NCI-H146 (cell line): ENCODE results near the gene DUS1L.

Experiments used
- DNase-seq: peaks from one replicate; lab custom pipeline; 2025; lab: John Stamatoyannopoulos, UW

DUS1L gene

DNA sequence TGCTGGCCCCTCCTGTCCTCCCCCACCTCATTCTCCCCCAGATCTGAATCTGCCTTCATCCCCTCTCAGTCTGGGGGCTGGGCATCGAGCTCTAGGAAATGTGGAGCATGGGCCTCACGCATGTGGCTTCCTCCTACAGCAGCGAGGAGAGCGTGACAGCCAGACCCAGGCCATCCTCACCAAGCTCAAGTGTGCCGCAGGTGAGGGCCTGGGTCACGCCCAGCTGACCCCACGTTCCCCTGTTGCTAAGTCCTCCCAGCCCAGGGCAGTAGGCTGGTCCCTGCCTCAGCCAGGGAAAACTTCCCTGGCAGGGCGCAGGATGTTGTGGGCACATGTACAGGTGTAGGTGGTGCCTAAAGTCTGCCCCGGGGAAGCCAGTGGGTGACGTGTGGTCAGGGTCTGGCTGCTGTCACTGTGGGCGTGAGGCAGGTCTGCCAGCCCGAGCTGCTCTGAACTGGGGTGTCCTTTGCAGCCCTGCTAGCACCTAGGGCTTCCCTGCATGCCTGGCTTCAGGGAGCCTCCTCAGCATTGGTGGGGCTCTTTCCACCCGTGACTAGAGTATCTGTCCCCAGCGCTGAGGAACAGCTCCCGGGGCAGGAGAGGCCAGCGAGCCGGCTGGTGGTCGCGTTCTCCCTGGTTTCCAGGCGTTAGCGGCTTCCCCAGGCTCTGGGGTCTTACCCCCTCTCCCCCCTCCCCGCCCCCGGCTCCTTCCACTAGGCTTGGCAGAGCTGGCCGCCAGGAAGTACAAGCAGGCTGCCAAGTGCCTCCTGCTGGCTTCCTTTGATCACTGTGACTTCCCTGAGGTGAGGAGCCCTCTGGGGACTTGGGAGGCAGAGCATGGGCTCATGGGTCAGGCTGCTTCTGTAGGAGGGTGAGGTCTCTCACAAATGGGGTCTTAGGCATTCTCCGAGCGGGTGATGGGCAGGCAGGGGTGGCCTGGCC is 10.3 kb downstream of the DUS1L start:
- no peak for DNase-seq

GRCh38 chr17:82054351-82055022 is 11.1 kb downstream of the DUS1L start:
- DNase-seq = no peak

GRCh38 chr17:82053556-82054263 is 11.9 kb downstream of the DUS1L start:
- DNase-seq = no peak

- no peak for DNase-seq
These were observed 12.5 kb downstream of the DUS1L start for GRCh38 chr17:82053130-82053529.

DNA sequence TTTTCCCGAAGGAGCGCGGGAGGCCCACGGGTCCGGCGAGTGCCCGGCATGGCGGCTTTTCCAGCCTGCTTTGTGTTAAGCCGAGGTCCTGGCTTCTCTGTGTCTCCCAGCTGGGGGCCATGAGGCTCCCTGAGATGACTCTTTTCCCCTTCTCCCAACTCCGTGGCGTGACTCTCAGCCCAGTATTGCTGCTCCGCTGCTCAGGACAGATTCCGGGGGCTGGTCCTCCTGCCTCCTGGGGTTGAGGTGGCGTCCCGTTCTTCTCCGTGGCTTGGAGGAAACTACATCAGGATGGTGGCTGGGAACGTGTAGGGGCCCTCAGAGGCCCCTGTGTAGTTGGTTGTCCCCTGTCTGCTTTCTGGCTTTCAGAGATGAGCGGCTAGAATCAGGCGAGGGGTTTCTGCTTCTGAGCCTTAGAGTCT is 13.0 kb downstream of the DUS1L start:
- no peak for DNase-seq

DNA sequence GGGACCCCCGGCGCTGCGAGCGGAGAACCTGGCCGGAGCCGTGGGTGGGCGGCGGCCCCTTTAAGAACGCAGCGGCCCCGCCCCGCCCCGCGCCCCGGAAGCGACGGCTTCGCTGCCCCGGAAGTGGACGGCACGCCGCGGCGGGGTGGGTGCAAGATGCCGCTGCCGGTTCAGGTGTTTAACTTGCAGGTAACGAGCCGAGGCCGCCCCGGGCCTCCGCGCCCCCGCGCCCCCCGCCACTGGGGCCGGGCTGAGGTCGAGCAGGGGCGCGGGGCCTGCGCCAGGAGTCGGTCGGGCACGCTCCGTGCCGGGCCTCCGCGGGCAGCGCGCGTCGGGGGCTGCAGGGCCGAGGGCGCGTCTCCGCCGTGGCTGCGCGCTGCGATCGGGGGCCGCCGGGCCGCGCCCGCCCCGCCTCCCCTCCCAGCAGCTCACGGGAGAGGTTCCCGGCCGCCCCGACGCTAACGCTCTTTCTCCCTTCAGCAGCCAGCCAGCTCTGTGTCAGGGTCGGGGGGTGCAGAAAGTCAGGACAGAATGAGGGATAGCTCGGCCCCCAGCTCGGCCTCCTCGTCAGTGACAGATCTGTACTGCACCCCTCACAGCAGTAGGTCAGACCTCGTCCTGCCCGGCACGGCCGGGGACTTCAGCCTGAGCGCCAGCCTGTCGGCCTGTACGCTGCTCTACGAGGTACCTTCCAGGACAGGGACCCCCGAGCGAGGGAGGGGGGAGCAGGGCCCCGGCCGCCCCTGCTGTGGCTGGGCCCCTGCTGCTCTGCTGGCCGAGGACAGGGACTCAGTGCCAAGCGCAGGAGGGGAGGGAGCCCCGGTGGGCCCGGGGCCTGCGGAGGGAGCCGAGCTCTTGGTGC is 13.6 kb downstream of the DUS1L start, which contains the start of the genes GPS1 and RFNG:
GPS1 (plus strand) TSS at position 123 of the 862 bp plus-strand sequence; CDS start at position 157, 34 bp downstream.
RFNG (minus strand) TSS at position 36 of the 862 bp plus-strand sequence. CDS start 45 bp downstream, outside the sequence.
- DNase-seq = peak; percentile 68

DNA sequence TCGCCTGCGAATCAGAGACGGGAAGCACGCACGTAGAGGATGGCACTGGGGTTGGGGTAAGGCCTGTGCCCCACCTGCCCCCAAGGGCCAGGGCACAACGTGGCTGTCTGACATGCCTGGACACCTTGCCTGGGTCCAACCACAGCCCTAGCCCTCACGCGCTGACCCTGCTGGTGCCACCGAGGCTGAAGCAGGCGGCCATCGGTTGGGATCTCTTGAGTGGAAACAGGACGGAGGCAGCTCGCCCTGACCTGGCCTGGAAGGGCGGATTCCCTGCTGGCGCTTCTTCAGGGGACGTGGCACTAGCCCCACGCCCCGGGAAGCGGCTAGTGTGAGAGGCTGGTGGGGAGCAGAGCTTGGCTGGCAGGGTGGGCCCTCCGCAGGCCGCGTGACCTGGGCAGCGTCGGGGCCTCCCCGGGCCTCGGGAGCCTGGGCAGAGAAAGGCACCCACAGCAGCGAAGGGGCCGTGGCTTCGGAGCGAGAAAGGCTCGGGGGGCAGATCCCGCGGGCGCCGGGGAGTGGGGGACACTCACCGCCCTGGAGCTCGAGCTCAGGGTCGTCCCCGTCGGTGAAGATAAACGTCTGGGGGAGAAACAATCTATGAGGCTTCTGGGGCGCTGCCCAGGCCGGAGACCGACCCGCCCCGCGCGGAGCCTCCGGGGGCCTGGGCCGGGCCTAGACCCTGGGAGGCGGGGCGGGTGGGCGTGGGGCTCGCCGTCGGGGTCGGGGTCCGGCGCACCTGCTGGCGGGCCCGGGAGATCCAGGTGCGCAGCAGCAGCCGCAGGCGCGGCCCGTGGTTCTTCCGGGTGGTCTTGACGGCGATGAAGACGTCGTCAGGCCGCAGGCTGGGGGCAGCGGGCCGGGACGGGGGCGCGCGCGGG is 14.6 kb downstream of the DUS1L start:
- DNase-seq = peak; percentile 30

GRCh38 chr17:82050152-82050760 is 15.3 kb downstream of the DUS1L start:
- DNase-seq = no peak

GRCh38 chr17:82049521-82049971 is 16.1 kb downstream of the DUS1L start:
- DNase-seq = no peak

DNA sequence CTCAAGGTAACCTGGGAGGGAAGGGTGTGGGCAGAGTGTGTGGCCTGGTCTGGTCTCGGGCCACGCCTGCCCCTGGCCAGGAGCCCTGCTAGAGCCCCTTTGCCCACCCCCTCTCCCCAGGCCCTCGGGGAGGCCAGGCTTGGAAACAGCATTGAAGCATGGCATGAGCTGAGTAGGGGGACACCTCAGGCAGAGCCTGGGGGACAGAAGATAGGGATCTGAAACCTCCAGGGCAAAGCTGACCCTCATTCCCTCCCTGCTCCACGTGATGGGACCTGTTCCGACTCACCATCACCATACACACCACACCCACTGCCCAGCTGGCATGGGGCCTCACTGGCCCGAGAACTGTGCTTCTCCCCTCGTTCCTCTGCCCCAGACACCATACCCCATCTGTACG is 16.5 kb downstream of the DUS1L start:
- no peak for DNase-seq

- no peak for DNase-seq
These were observed 17.0 kb downstream of the DUS1L start for GRCh38 chr17:82048571-82048971.

GRCh38 chr17:82047914-82048570 is 17.6 kb downstream of the DUS1L start:
- DNase-seq = no peak

GRCh38 chr17:82047379-82047778 is 18.2 kb downstream of the DUS1L start:
- no peak for DNase-seq

GRCh38 chr17:82046903-82047302 is 18.7 kb downstream of the DUS1L start:
- no peak for DNase-seq

GRCh38 chr17:82045936-82046484 is 19.6 kb downstream of the DUS1L start:
- DNase-seq = no peak

GRCh38 chr17:82043507-82043906 is 22.1 kb downstream of the DUS1L start:
- DNase-seq = no peak

- no peak for DNase-seq
These were observed 23.0 kb downstream of the DUS1L start for GRCh38 chr17:82042649-82043048.

- no peak for DNase-seq
These were observed 24.3 kb downstream of the DUS1L start for GRCh38 chr17:82041144-82041814.
